IMR-90 (cell line): ENCODE results near the gene SLC44A4. TPM values are rescaled to one million over a fixed set of nuclear protein-coding genes. Genes with fewer than 3 reads are reported as not detected.

Source experiments
- ATAC-seq: fragments of 200-7000 bp; cut with Tn5 transposase; 2 replicates; pipeline ENCODE4 v1.9.1; 2020; ENCODE audit warnings: low read depth, mild to moderate bottlenecking, moderate library complexity
- BruUV-seq: library from RNA; stranded (reverse); fragments of 400-500 nt; replicated peaks from 2 replicates; lab custom pipeline; 2021; lab: Mats Ljungman, UMichigan
- CTCF ChIA-PET: fragments of 300-600 bp; formaldehyde crosslinking; extraction: SDS; loops from one replicate; lab custom pipeline; 2021; ENCODE audit warnings: antibody characterized with exemption; lab: Yijun Ruan, JAX
- POLR2A ChIA-PET: fragments of 300-600 bp; sonication (Branson Sonifier 250); formaldehyde crosslinking; loops from one replicate; lab custom pipeline; 2022; ENCODE audit warnings: antibody characterized with exemption; ENCODE audit not compliant: unreplicated experiment; lab: Charles Lee
- DNase-seq: peaks from one replicate; pipeline ENCODE4 v3.0.0; 2013
- H2AFZ ChIP-seq: replicated peaks from 2 replicates; pipeline ENCODE3; 2013; ENCODE audit warnings: low read length, mild to moderate bottlenecking; ENCODE audit not compliant: poor library complexity
- H2AK5ac ChIP-seq: 2 replicates; pipeline ENCODE4 v1.6.1; 2013; ENCODE audit warnings: low read depth, low read length, inconsistent platforms
- H2AK9ac ChIP-seq: replicated peaks from 2 replicates; pipeline ENCODE3; 2013; ENCODE audit warnings: mild to moderate bottlenecking, low read depth, low read length, moderate library complexity; ENCODE audit not compliant: poor library complexity
- H2BK120ac ChIP-seq: 2 replicates; pipeline ENCODE4 v1.6.1; 2013; ENCODE audit warnings: low read depth, low read length, inconsistent platforms
- H2BK15ac ChIP-seq: 3 replicates; pipeline ENCODE4 v1.6.1; 2013; ENCODE audit warnings: low read depth, low read length, inconsistent platforms
- H2BK20ac ChIP-seq: 2 replicates; pipeline ENCODE4 v1.6.1; 2013; ENCODE audit warnings: low read depth, mild to moderate bottlenecking, inconsistent platforms, low read length, moderate library complexity
- H2BK5ac ChIP-seq: 2 replicates; pipeline ENCODE4 v1.6.1; 2013; ENCODE audit warnings: mild to moderate bottlenecking, low read depth, low read length, inconsistent platforms; ENCODE audit not compliant: poor library complexity, severe bottlenecking
- H3K14ac ChIP-seq: replicated peaks from 2 replicates; pipeline ENCODE4 v1.6.1; 2013; ENCODE audit warnings: low read depth, low read length, inconsistent platforms
- H3K18ac ChIP-seq: 2 replicates; pipeline ENCODE4 v1.6.1; 2013; ENCODE audit warnings: low read depth, low read length, control low read depth
- H3K23ac ChIP-seq: 2 replicates; pipeline ENCODE4 v1.6.1; 2013; ENCODE audit warnings: low read depth, low read length, inconsistent platforms
- H3K27ac ChIP-seq: 2 replicates; pipeline ENCODE4 v1.5.1; 2013; ENCODE audit warnings: mild to moderate bottlenecking, control low read depth, low read length; ENCODE audit not compliant: insufficient read depth
- H3K27me3 ChIP-seq: 2 replicates; pipeline ENCODE4 v1.6.1; 2013; ENCODE audit warnings: low read length; ENCODE audit not compliant: control insufficient read depth, insufficient read depth
- H3K36me3 ChIP-seq: 2 replicates; pipeline ENCODE4 v1.6.1; 2013; ENCODE audit warnings: low read length, mixed read lengths; ENCODE audit not compliant: control insufficient read depth, insufficient read depth
- H3K4ac ChIP-seq: 2 replicates; pipeline ENCODE4 v1.6.1; 2013; ENCODE audit warnings: low read depth, low read length, inconsistent platforms
- H3K4me1 ChIP-seq: 2 replicates; pipeline ENCODE4 v1.6.1; 2013; ENCODE audit warnings: low read length, mixed read lengths; ENCODE audit not compliant: control insufficient read depth, insufficient read depth
- H3K4me2 ChIP-seq: 2 replicates; pipeline ENCODE4 v1.6.1; 2013; ENCODE audit warnings: low read depth, mild to moderate bottlenecking, control low read depth, low read length, moderate library complexity
- H3K4me3 ChIP-seq: 2 replicates; pipeline ENCODE4 v1.5.1; 2013; ENCODE audit warnings: low read depth, mild to moderate bottlenecking, control low read depth, low read length, moderate library complexity; ENCODE audit not compliant: insufficient read depth
- H3K56ac ChIP-seq: 2 replicates; pipeline ENCODE4 v1.6.1; 2013; ENCODE audit warnings: low read length, inconsistent platforms; ENCODE audit not compliant: insufficient read depth; ENCODE audit errors: extremely low read depth
- H3K79me1 ChIP-seq, 2 experiments: 2 replicates each; pipeline ENCODE4 v1.6.1; 2013; ENCODE audit warnings: low read length in 2 of 2, inconsistent platforms in 1 of 2, low read depth in 1 of 2
- H3K9ac ChIP-seq: 2 replicates; pipeline ENCODE4 v1.6.1; 2013; ENCODE audit warnings: low read depth, low read length, control low read depth
- H3K9me1 ChIP-seq: 2 replicates; pipeline ENCODE4 v1.6.1; 2013; ENCODE audit warnings: low read length, inconsistent platforms; ENCODE audit not compliant: insufficient read depth
- H3K9me3 ChIP-seq: 2 replicates; pipeline ENCODE4 v1.6.1; 2013; ENCODE audit warnings: low read length; ENCODE audit not compliant: control insufficient read depth, insufficient read depth
- H4K20me1 ChIP-seq: 2 replicates; pipeline ENCODE4 v1.6.1; 2013; ENCODE audit warnings: low read length, inconsistent platforms; ENCODE audit not compliant: insufficient read depth
- H4K5ac ChIP-seq: 2 replicates; pipeline ENCODE4 v1.6.1; 2013; ENCODE audit warnings: mild to moderate bottlenecking, low read depth, low read length, control low read depth
- H4K8ac ChIP-seq, 2 experiments: 2 replicates each; pipeline ENCODE4 v1.6.1; 2013; ENCODE audit warnings: low read depth in 2 of 2, low read length in 2 of 2, control low read depth in 1 of 2, inconsistent platforms in 1 of 2
- H4K91ac ChIP-seq: 2 replicates; pipeline ENCODE4 v1.6.1; 2013; ENCODE audit warnings: low read depth, low read length, inconsistent platforms; ENCODE audit not compliant: insufficient read depth
- BHLHE40 ChIP-seq: fragments of 150-350 bp; IDR thresholded peaks from 2 replicates; pipeline ENCODE4 v1.6.1; 2016; ENCODE audit warnings: mild to moderate bottlenecking, low read depth, low read length
- CEBPB ChIP-seq: IDR thresholded peaks from 2 replicates; pipeline ENCODE4 v1.6.1; 2012; ENCODE audit warnings: low read depth, low read length, improper control_type of control experiment
- CHD1 ChIP-seq: IDR thresholded peaks from 2 replicates; pipeline ENCODE4 v1.6.1; 2012; ENCODE audit warnings: low read depth, low read length, improper control_type of control experiment
- CTCF ChIP-seq: conservative IDR thresholded peaks from 2 replicates; pipeline ENCODE4 v1.5.1; 2012; ENCODE audit warnings: mild to moderate bottlenecking, low read depth, low read length, improper control_type of control experiment
- FOS ChIP-seq: fragments of 150-350 bp; IDR thresholded peaks from 2 replicates; pipeline ENCODE4 v1.6.1; 2016; ENCODE audit warnings: low read depth, low read length
- MAFK ChIP-seq: IDR thresholded peaks from 2 replicates; pipeline ENCODE4 v1.6.1; 2012; ENCODE audit warnings: low read depth, low read length, improper control_type of control experiment
- MAZ ChIP-seq: IDR thresholded peaks from 2 replicates; pipeline ENCODE4 v1.6.1; 2012; ENCODE audit warnings: low read depth, mild to moderate bottlenecking, low read length, improper control_type of control experiment, moderate library complexity, borderline replicate concordance
- MXI1 ChIP-seq: IDR thresholded peaks from 2 replicates; pipeline ENCODE4 v1.6.1; 2012; ENCODE audit warnings: low read depth, mild to moderate bottlenecking, low read length, moderate library complexity, borderline replicate concordance
- NFE2L2 ChIP-seq: fragments of 150-350 bp; IDR thresholded peaks from 2 replicates; pipeline ENCODE4 v1.6.1; 2016; ENCODE audit warnings: low read depth, mild to moderate bottlenecking, low read length
- POLR2A ChIP-seq: IDR thresholded peaks from 2 replicates; pipeline ENCODE4 v1.6.1; 2012; ENCODE audit warnings: mild to moderate bottlenecking, low read depth, low read length
- RAD21 ChIP-seq: IDR thresholded peaks from 2 replicates; pipeline ENCODE4 v1.6.1; 2012; ENCODE audit warnings: low read length, improper control_type of control experiment
- RCOR1 ChIP-seq: IDR thresholded peaks from 2 replicates; pipeline ENCODE4 v1.6.1; 2012; ENCODE audit warnings: mild to moderate bottlenecking, low read length, improper control_type of control experiment; ENCODE audit not compliant: insufficient replicate concordance
- RFX5 ChIP-seq: IDR thresholded peaks from 2 replicates; pipeline ENCODE4 v1.8.0; 2012; ENCODE audit warnings: low read depth, mild to moderate bottlenecking, low read length, moderate library complexity
- SMC3 ChIP-seq: fragments of 150-350 bp; IDR thresholded peaks from 2 replicates; pipeline ENCODE4 v1.6.1; 2016; ENCODE audit warnings: low read depth, mild to moderate bottlenecking, antibody characterized with exemption, low read length, moderate library complexity
- WGBS, 2 experiments: methylation state at CpG; one replicate each; pipeline versions ENCODE4 v1.1.5 to v1.1.7; 2013; ENCODE audit warnings: missing lambda C conversion rate in 2 of 2; ENCODE audit not compliant: insufficient read length in 1 of 2; ENCODE audit errors: extremely low coverage in 2 of 2; 5-methylcytosine and 5-hydroxymethylcytosine counted together
- dilution Hi-C: fragments of 300-500 bp; cut with HindIII; formaldehyde crosslinking; loops from one replicate; pipeline ENCODE4 v1.14.3; 2018; ENCODE audit warnings: low sequenced_read_pairs; ENCODE audit not compliant: unreplicated experiment
- in situ Hi-C: fragments of 300-500 bp; cut with MboI; formaldehyde crosslinking; loops from 3 replicates; pipeline ENCODE4 v1.14.3; 2019; ENCODE audit warnings: low sequenced_read_pairs, inconsistent platforms, mixed read lengths
- intact Hi-C: fragments of 100-400 bp; cut with micrococcal nuclease; formaldehyde crosslinking; loops from 2 replicates; pipeline ENCODE4 v1.10.0; 2022
- polyA plus RNA-seq, 3 experiments: library from polyadenylated mRNA; depleted of rRNA; stranded (reverse); fragments of >200 nt; gene quantifications; 2 replicates each; pipeline ENCODE4 v1.2.3, GENCODE V29; 2012; ENCODE audit warnings: low replicate concordance in 1 of 3
- total RNA-seq: library from RNA; depleted of rRNA; stranded (reverse); fragments of >200 nt; gene quantifications from 2 replicates; pipeline ENCODE4 v1.2.3, GENCODE V29; 2012
- TF ChIP-seq, protein P1 (sequence below): fragments of 150-350 bp; IDR thresholded peaks from 2 replicates; pipeline ENCODE4 v1.6.1; 2016; ENCODE audit warnings: low read depth, mild to moderate bottlenecking, low read length, moderate library complexity, borderline replicate concordance

Gene SLC44A4
- total and polyA plus RNA-seq, 2 of the 4 experiments (the other 2 are of a cell fraction) = 0.14 to 0.36 TPM

- Histone ChIP-seq H2BK120ac (no peak overlapping the region), H3K23ac (peak overlapping the region; percentile 1; the same call in 1 of the 2 replicates), H3K9me1 (peaks cover 12% of the 10 kb centered on the region; the same call in 1 of the 2 replicates), H2AK5ac (no peak overlapping the region), H3K4me1 (peaks cover 7% of the 10 kb centered on the region), H4K8ac (no peak overlapping the region), H3K4ac (no peak overlapping the region; the same call in 1 of the 2 replicates), H2BK5ac (peak overlapping the region; percentile 48), H3K56ac (no peak overlapping the region), H3K9ac (no peak overlapping the region), H3K27me3 (no peaks in the 10 kb centered on the region), H3K27ac (no peak overlapping the region), H2BK20ac (no peak overlapping the region), H3K14ac (no peak overlapping the region), H2AK9ac (no peak overlapping the region), H3K18ac (no peak overlapping the region), H3K4me3 (no peak overlapping the region), H4K91ac (no peak overlapping the region), H3K79me1 (no peaks in the 10 kb centered on the region), H4K5ac (no peak overlapping the region), H3K36me3 (no peaks in the 10 kb centered on the region), H3K9me3 (no peaks in the 10 kb centered on the region), H3K4me2 (peak overlapping the region; percentile 86), H2BK15ac (no peak overlapping the region), H2AFZ (no peak overlapping the region), H4K20me1 (no peaks in the 10 kb centered on the region)
- TF ChIP-seq NFE2L2 (no peak), RCOR1 (no peak), SMC3 (no peak), FOS (no peak; the same call in 1 of the 2 replicates), BHLHE40 (no peak), MXI1 (no peak), RFX5 (no peak), CHD1 (no peak), CEBPB (no peak), POLR2A (no peak), MAFK (no peak), CTCF (no peak), RAD21 (no peak), MAZ (no peak)
- TF ChIP-seq, protein P1, sequence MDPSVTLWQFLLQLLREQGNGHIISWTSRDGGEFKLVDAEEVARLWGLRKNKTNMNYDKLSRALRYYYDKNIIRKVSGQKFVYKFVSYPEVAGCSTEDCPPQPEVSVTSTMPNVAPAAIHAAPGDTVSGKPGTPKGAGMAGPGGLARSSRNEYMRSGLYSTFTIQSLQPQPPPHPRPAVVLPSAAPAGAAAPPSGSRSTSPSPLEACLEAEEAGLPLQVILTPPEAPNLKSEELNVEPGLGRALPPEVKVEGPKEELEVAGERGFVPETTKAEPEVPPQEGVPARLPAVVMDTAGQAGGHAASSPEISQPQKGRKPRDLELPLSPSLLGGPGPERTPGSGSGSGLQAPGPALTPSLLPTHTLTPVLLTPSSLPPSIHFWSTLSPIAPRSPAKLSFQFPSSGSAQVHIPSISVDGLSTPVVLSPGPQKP = no peak
- WGBS, 2 experiments = 0% methylated on average over 1 of the region's 4 CpGs; no CpG with 5 or more reads in 1 of the 2 experiments
- dilution Hi-C loops (no loop called here), in situ Hi-C loops (no loop called here), intact Hi-C loops (no loop called here)
- POLR2A ChIA-PET = no interaction called here
- DNase-seq (peak; percentile 90), ATAC-seq (peak; percentile 56)
- no TSS peak for BruUV-seq
- CTCF ChIA-PET = no interaction called here
These were observed 30.0 kb upstream of the SLC44A4 start for GRCh38 chr6:31908791-31909190.
